GM23338 (cell line): ENCODE measurements around the gene DACH1. TPM values are rescaled to one million over a fixed set of nuclear protein-coding genes. Genes with fewer than 3 reads are reported as not detected.

Source experiments
- ATAC-seq: fragments of 200-7000 bp; cut with Tn5 transposase; 3 replicates; pipeline ENCODE4 v1.9.1; 2020
- DNase-seq: peaks from one replicate; pipeline ENCODE4 v3.0.0-alpha.2; 2015; ENCODE audit warnings: low spot score
- H2AFZ ChIP-seq: fragments of 200-600 bp; sonication (generic); 2 replicates; pipeline ENCODE4 v1.8.0; 2016; ENCODE audit warnings: antibody characterized with exemption, mild to moderate bottlenecking, moderate library complexity
- H3F3A ChIP-seq: fragments of 200-600 bp; sonication (generic); replicated peaks from 2 replicates; pipeline ENCODE4 v1.8.0; 2017; ENCODE audit warnings: antibody characterized with exemption, mixed run types, low read depth
- H3K27ac ChIP-seq: fragments of 200-600 bp; sonication (generic); 2 replicates; pipeline ENCODE4 v1.6.1; 2016; ENCODE audit warnings: low read depth
- H3K27me3 ChIP-seq: fragments of 200-600 bp; sonication (generic); 2 replicates; pipeline ENCODE4 v1.8.0; 2016; ENCODE audit warnings: mild to moderate bottlenecking, mixed run types, moderate library complexity; ENCODE audit not compliant: insufficient read depth
- H3K36me3 ChIP-seq: fragments of 200-600 bp; sonication (generic); 2 replicates; pipeline ENCODE4 v1.8.0; 2016; ENCODE audit warnings: mild to moderate bottlenecking; ENCODE audit not compliant: insufficient read depth
- H3K4me1 ChIP-seq: fragments of 200-600 bp; sonication (generic); 2 replicates; pipeline ENCODE4 v1.8.0; 2016; ENCODE audit warnings: mild to moderate bottlenecking, moderate library complexity; ENCODE audit not compliant: insufficient read depth
- H3K4me2 ChIP-seq: fragments of 200-600 bp; sonication (generic); 2 replicates; pipeline ENCODE4 v1.7.1; 2017; ENCODE audit warnings: mixed run types
- H3K4me3 ChIP-seq: fragments of 200-600 bp; sonication (generic); 2 replicates; pipeline ENCODE4 v1.6.1; 2016; ENCODE audit warnings: mixed run types
- H3K79me2 ChIP-seq: fragments of 200-600 bp; sonication (generic); replicated peaks from 2 replicates; pipeline ENCODE4 v1.8.0; 2017; ENCODE audit warnings: mild to moderate bottlenecking; ENCODE audit not compliant: insufficient read depth
- H3K9me2 ChIP-seq: fragments of 200-600 bp; sonication (generic); 2 replicates; pipeline ENCODE4 v1.8.0; 2017; ENCODE audit not compliant: insufficient read depth
- H4K20me1 ChIP-seq: fragments of 200-600 bp; sonication (generic); replicated peaks from 2 replicates; pipeline ENCODE4 v1.8.0; 2017; ENCODE audit warnings: mild to moderate bottlenecking; ENCODE audit not compliant: insufficient read depth
- H3K27ac Mint-ChIP-seq: 2 replicates; pipeline ENCODE4 v1.8.0; 2020; ENCODE audit warnings: inconsistent platforms, mild to moderate bottlenecking, moderate library complexity, mixed read lengths
- H3K27me3 Mint-ChIP-seq: 3 replicates; pipeline ENCODE4 v1.8.0; 2022; ENCODE audit warnings: low read depth, mild to moderate bottlenecking, moderate library complexity, mixed read lengths, inconsistent platforms; ENCODE audit not compliant: insufficient read depth, poor library complexity
- H3K36me3 Mint-ChIP-seq: 3 replicates; pipeline ENCODE4 v1.8.0; 2021; ENCODE audit warnings: low read depth, mild to moderate bottlenecking, inconsistent platforms, moderate library complexity, mixed read lengths
- H3K4me1 Mint-ChIP-seq: 3 replicates; pipeline ENCODE4 v1.8.0; 2020; ENCODE audit warnings: mild to moderate bottlenecking, inconsistent platforms, mixed read lengths
- H3K4me3 Mint-ChIP-seq: 3 replicates; pipeline ENCODE4 v1.8.0; 2021; ENCODE audit warnings: moderate library complexity, mild to moderate bottlenecking, inconsistent platforms, mixed read lengths
- H3K9me3 Mint-ChIP-seq: 3 replicates; pipeline ENCODE4 v1.8.0; 2020; ENCODE audit warnings: moderate library complexity, mild to moderate bottlenecking, inconsistent platforms, mixed read lengths
- CREB1 ChIP-seq: fragments of 250-450 bp; sonication (Bioruptor Pico); IDR thresholded peaks from 2 replicates; pipeline ENCODE4 v1.5.0; 2020; ENCODE audit warnings: low read depth, mild to moderate bottlenecking, moderate library complexity
- EZH2 ChIP-seq: fragments of 200-600 bp; sonication (generic); IDR thresholded peaks from one replicate; pipeline ENCODE4 v1.8.0; 2017; ENCODE audit warnings: antibody characterized with exemption, mild to moderate bottlenecking, low read depth; ENCODE audit not compliant: unreplicated experiment
- EZH2phosphoT487 ChIP-seq: fragments of 200-600 bp; sonication (generic); IDR thresholded peaks from one replicate; pipeline ENCODE4 v1.8.1; 2018; ENCODE audit warnings: antibody characterized with exemption; ENCODE audit not compliant: unreplicated experiment
- JUNB ChIP-seq: IDR thresholded peaks from one replicate; pipeline ENCODE4 v1.6.1; 2016; ENCODE audit warnings: antibody characterized with exemption; ENCODE audit not compliant: unreplicated experiment
- polyA plus RNA-seq: library from polyadenylated mRNA; unstranded; fragments of >200 nt; fragmentation: Nextera tagmentation; extraction: Ambion mirVana; gene quantifications from 2 replicates; pipeline ENCODE4 v1.2.1, GENCODE V29; 2016
- total RNA-seq: library from RNA; depleted of rRNA; stranded (reverse); fragments of >200 nt; shearing (Covaris generic); gene quantifications from 2 replicates; pipeline ENCODE4 v1.2.3, GENCODE V29; 2014
- TF ChIP-seq, protein P1 (sequence below), 2 experiments: fragments of 200-600 bp in 1 of 2; sonication (generic) in 1 of 2; conservative IDR thresholded peaks; 2 replicates each; pipeline versions ENCODE4 v1.5.1 to v1.6.1; 2016 to 2017; ENCODE audit warnings: antibody characterized with exemption in 2 of 2, low read depth in 2 of 2, mild to moderate bottlenecking in 2 of 2, moderate library complexity in 1 of 2
- TF ChIP-seq, protein P2 (sequence below): IDR thresholded peaks from one replicate; pipeline ENCODE4 v1.6.1; 2018; ENCODE audit warnings: antibody characterized with exemption; ENCODE audit not compliant: unreplicated experiment

Gene DACH1
- total and polyA plus RNA-seq, 2 experiments from 2014 or later = 0.45 to 0.57 TPM

DNA sequence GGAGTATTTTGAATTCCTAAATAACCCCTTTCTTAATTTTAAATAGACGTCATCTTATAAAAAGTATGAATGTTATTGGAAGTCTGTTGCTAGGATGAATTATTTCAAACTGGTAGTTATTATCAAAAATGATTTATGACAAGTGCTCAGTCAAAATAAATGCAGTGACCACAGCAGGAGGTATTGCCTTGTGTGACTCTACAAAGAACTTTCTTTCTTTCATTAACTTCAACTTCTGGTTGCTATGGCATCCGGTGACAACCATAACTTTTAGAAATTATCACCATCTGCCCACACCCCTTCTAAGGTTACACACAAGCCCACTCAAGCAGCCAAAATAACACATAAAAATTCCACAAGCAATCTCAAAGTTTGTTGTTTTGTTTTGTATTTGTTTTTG is 189.9 kb downstream of the DACH1 start:
- H3K27me3 Mint-ChIP-seq = no peaks in the 10 kb centered on the region

GRCh38 chr13:71672512-71672911 is 194.5 kb downstream of the DACH1 start:
- TF ChIP-seq, protein P1, sequence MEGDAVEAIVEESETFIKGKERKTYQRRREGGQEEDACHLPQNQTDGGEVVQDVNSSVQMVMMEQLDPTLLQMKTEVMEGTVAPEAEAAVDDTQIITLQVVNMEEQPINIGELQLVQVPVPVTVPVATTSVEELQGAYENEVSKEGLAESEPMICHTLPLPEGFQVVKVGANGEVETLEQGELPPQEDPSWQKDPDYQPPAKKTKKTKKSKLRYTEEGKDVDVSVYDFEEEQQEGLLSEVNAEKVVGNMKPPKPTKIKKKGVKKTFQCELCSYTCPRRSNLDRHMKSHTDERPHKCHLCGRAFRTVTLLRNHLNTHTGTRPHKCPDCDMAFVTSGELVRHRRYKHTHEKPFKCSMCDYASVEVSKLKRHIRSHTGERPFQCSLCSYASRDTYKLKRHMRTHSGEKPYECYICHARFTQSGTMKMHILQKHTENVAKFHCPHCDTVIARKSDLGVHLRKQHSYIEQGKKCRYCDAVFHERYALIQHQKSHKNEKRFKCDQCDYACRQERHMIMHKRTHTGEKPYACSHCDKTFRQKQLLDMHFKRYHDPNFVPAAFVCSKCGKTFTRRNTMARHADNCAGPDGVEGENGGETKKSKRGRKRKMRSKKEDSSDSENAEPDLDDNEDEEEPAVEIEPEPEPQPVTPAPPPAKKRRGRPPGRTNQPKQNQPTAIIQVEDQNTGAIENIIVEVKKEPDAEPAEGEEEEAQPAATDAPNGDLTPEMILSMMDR (conservative IDR thresholded peaks at IDR 0.05; ENCODE audit: low read depth in 2 of 2) = peak; percentile 47
- no peak for TF ChIP-seq EZH2
- TF ChIP-seq, protein P2, sequence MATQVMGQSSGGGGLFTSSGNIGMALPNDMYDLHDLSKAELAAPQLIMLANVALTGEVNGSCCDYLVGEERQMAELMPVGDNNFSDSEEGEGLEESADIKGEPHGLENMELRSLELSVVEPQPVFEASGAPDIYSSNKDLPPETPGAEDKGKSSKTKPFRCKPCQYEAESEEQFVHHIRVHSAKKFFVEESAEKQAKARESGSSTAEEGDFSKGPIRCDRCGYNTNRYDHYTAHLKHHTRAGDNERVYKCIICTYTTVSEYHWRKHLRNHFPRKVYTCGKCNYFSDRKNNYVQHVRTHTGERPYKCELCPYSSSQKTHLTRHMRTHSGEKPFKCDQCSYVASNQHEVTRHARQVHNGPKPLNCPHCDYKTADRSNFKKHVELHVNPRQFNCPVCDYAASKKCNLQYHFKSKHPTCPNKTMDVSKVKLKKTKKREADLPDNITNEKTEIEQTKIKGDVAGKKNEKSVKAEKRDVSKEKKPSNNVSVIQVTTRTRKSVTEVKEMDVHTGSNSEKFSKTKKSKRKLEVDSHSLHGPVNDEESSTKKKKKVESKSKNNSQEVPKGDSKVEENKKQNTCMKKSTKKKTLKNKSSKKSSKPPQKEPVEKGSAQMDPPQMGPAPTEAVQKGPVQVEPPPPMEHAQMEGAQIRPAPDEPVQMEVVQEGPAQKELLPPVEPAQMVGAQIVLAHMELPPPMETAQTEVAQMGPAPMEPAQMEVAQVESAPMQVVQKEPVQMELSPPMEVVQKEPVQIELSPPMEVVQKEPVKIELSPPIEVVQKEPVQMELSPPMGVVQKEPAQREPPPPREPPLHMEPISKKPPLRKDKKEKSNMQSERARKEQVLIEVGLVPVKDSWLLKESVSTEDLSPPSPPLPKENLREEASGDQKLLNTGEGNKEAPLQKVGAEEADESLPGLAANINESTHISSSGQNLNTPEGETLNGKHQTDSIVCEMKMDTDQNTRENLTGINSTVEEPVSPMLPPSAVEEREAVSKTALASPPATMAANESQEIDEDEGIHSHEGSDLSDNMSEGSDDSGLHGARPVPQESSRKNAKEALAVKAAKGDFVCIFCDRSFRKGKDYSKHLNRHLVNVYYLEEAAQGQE = no peak
- no peak for TF ChIP-seq JUNB
- no peak overlapping the region for H3K4me3 ChIP-seq
- H3K4me1 Mint-ChIP-seq = no peaks in the 10 kb centered on the region
- no peaks in the 10 kb centered on the region; the same call in 2 of the 3 replicates for H3K36me3 Mint-ChIP-seq
- no peak overlapping the region for H3K4me3 Mint-ChIP-seq
- no peak overlapping the region for H2AFZ ChIP-seq
- no peak overlapping the region for H3K27ac Mint-ChIP-seq
- no peaks in the 10 kb centered on the region for H3K4me1 ChIP-seq
- H3K36me3 ChIP-seq = no peaks in the 10 kb centered on the region; the same call in 1 of the 2 replicates
- no peaks in the 10 kb centered on the region for H4K20me1 ChIP-seq
- H3K27ac ChIP-seq = no peak overlapping the region
- no peaks in the 10 kb centered on the region for H3K27me3 Mint-ChIP-seq
- no peak overlapping the region for H3K4me2 ChIP-seq
- no peaks in the 10 kb centered on the region for H3K9me3 Mint-ChIP-seq
- ATAC-seq (no peak), DNase-seq (peak; percentile 46)
- no peaks in the 10 kb centered on the region for H3F3A ChIP-seq
- H3K9me2 ChIP-seq = no peaks in the 10 kb centered on the region
- H3K79me2 ChIP-seq = no peaks in the 10 kb centered on the region
- H3K27me3 ChIP-seq = no peaks in the 10 kb centered on the region

More for the DNA sequence above, 189.9 kb downstream of the DACH1 start:
- no peaks in the 10 kb centered on the region for H3K36me3 ChIP-seq
- Mint-ChIP-seq H3K4me1 (no peaks in the 10 kb centered on the region), H3K9me3 (no peaks in the 10 kb centered on the region), H3K36me3 (no peaks in the 10 kb centered on the region), H3K4me3 (no peak overlapping the region), H3K27ac (no peak overlapping the region)
- H3K27me3 ChIP-seq = peaks cover 7% of the 10 kb centered on the region
- no peaks in the 10 kb centered on the region for H3F3A ChIP-seq
- no peaks in the 10 kb centered on the region for H4K20me1 ChIP-seq
- H2AFZ ChIP-seq = no peak overlapping the region
- ATAC-seq (no peak), DNase-seq (no peak)
- no peak overlapping the region for H3K27ac ChIP-seq
- no peak for TF ChIP-seq CREB1 (CRISPR knock-in tag)
- TF ChIP-seq EZH2 = no peak
- TF ChIP-seq, protein P1 (conservative IDR thresholded peaks at IDR 0.05; ENCODE audit: low read depth in 2 of 2) = no peak
- no peak for TF ChIP-seq EZH2phosphoT487
- H3K79me2 ChIP-seq = no peaks in the 10 kb centered on the region
- H3K4me2 ChIP-seq = no peak overlapping the region
- H3K4me3 ChIP-seq = no peak overlapping the region
- H3K9me2 ChIP-seq = no peaks in the 10 kb centered on the region
- H3K4me1 ChIP-seq = 0 out of 2 replicates have a peak, but pooled peaks cover 3% of the 10 kb centered on the region
